HG03521 (cell line): ENCODE data around the gene LRRC8B.
"Not testable (repeated sequence)": the region's sequence is repeated elsewhere in the genome, so short reads cannot be mapped to it uniquely, and the experiment has no call there.

Experiments
- ATAC-seq: cut with Tn5 transposase; IDR thresholded peaks from one replicate; pipeline ENCODE4 v1.9.1; 2021; ENCODE audit warnings: mild to moderate bottlenecking, moderate library complexity; ENCODE audit not compliant: unreplicated experiment

The LRRC8B gene

DNA sequence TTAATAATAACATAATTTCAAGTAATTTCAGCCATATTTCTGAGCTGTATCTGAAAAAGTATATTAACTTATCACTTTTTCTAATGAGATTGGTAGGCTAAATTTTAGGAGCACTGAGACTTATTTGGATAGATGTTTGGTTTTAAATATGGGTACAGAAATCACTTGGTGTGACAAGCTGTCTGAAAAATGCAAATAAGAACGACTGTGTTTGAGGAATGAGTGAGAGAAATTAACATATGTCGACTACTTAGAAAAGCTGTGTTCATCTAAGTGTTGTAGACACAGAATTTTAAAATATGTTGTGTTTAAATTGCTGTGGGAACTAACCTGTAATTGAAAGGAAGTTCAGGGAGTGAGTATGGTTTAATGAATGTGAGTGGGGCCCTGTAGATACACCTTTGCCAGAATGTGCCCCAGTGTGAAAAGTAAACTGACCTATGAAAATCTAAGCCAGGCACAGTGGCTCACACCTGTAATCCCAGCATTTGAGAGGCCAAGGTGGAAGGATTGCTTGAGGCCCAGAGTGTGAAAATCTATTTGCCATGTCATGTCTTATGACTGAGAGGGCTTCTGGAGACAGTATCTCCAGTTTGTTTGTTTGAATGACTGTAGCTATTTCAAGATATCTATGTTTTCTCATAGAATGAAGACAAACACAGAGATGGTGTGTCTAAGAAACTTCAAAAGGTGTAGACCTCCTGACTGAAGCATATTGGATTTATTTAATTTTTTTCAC lies 54.5 kb downstream of the LRRC8B start:
- no peak for ATAC-seq

DNA sequence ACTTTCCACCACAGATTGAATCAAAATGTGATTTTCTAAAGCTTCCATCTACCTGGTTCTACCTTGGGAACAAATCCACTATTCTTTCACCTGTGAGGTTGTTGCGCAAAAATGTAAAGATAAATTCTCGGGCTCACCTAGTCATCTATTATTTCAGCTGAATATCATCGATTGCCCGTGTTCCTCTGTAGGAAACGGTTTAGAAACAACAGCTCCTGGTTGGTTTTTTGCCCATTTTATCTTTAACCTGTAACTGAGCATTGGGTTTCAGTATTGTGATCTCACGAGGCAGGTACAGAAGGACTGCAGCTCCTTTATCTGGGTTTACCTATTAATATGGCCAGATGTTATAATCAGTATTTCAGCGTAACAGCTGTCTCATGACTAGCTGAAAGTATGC lies 55.4 kb downstream of the LRRC8B start:
- ATAC-seq: no peak

DNA sequence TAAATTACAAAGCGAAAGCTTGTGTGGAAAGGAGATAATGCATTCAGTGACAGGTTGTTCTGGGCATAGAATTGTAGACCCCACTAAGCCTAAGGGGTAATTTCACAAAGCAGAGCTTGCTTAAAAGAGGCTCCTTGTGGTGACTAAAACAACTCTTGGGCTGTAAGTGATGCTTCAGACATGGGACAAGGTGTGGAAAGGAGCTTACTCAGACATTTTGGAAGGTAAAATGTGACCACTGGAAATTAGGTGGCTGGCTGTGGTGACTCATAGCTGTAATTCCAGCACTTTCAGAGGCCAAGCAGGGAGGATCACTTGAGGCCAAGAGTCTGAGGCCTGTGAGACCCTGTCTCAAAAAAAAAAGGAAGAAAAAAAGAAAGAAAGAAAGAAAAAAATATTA lies 57.2 kb downstream of the LRRC8B start:
- ATAC-seq: no peak

DNA sequence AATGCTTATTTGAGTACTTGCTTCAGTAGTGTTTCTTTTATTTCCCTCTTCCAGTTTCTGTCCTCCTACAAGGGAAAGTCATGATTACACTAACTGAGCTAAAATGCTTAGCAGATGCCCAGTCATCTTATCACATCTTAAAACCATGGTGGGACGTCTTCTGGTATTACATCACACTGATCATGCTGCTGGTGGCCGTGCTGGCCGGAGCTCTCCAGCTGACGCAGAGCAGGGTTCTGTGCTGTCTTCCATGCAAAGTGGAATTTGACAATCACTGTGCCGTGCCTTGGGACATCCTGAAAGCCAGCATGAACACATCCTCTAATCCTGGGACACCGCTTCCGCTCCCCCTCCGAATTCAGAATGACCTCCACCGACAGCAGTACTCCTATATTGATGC lies 57.9 kb downstream of the LRRC8B start:
- ATAC-seq: no peak

DNA sequence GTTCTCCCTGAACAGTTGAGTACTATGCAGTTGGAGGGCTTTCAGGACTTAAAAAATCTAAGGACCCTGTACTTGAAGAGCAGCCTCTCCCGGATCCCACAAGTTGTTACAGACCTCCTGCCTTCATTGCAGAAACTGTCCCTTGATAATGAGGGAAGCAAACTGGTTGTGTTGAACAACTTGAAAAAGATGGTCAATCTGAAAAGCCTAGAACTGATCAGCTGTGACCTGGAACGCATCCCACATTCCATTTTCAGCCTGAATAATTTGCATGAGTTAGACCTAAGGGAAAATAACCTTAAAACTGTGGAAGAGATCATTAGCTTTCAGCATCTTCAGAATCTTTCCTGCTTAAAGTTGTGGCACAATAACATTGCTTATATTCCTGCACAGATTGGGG lies 59.6 kb downstream of the LRRC8B start:
- ATAC-seq: no peak

DNA sequence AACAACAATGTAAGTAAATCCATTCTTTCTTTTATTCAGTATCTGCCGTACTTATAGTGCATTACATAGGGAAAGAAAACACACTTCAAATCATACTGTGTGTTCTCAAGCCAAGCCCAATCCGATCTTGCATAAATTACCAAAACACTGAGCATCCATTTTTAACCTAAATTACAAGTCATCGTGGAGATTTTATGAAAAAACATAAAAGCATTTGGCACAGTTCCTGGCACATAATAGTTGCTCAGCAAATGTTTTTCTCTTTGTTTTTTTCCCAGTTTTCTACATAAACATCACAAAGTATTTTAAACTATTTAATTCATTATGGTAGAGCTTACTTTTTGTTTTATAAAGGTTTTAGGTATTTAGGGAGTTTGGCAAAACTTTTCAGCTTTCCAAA lies 60.2 kb downstream of the LRRC8B start:
- ATAC-seq: no peak

DNA sequence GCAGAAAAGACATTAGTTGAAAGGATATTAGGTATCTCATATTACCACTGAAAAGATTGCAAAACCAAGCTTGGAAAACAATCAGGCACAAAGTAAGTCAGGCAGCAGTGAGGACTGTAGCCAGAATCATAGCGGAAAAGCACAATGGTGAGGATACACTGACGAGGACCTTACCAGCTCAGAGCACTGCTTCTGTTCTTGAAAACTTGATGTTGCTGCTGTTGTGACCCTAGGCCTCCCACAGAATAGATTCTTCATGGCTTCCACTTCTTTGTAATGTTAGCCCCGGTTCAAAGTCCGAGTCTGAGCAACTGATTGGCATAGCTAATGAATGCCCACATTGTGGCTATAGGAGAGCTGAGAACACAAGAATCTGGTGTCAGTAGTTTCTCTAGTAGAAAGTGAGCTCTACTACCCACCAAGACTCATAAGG lies 63.1 kb downstream of the LRRC8B start:
- no peak for ATAC-seq

DNA sequence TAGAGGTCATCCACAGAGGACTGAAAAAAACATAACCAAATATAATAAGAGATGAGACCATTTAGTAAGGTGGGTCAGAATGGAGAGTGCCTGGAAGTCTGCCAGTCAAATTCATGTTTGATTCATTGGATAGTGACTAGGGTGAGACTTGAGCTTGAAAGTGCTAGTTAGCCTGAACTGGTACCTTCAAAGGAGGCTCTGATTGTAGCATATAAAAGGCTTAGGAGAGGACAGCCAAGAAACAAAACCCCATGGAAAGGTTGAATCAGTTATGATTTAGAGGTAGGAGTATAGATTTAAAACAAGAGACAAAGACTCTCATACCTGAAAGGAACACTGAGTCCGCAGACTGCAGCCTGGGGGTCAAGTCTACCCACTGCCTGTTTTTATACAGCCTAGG lies 63.9 kb downstream of the LRRC8B start:
- ATAC-seq: no peak

DNA sequence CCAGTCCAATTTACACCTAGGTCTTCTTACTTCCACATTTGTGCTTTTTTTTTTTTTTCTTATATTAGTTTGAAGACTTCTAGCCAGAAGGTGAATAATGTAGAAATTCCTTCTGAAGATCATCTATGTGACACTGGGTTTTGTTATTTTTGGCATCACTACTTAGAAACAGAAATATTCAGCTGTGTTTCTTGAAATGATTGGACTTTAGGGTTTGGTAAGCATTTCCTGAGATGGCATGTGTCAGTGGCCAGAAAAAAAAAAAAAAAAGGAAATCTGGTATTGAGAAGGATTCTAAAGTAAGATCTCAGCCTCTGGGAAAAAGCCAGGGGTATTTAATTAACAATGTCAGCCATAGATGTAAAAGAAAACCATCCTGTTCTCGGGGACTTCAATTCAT lies 64.9 kb downstream of the LRRC8B start:
- ATAC-seq: no peak

DNA sequence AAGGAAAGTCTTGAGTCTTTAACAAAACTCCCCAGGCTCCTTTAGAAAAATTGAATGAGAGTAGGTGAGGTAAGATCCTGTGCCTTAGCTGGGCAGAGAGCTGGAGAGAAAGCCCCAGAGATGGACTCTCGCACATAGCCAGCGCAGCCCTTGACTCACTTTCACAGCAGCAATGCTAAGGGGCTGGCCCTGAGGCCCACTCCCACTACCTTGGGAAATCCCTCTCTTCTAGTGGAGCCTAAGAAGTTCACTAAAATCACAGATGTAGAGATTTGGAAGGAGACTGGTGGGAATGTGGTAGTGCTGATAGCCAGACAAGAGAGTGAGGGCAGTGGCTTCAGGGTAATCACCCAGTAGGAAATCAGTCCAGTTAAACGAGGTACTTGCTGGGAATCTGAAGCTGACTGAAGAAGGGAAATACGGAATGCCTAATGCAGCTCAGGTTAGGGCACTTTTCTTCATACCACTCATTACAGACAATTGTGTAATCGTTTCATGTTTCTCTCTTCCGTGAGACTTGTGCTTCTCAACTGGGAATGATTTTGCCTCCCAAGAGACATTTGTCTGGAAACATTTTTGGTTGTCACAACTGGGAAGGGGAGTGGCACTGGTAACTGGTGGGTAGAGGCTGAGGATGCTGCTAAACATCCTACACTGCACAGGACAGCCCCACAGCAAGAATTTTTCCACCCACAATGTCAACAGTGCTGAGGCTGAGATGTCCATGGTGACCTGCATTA lies 65.9 kb downstream of the LRRC8B start:
- ATAC-seq: no peak

DNA sequence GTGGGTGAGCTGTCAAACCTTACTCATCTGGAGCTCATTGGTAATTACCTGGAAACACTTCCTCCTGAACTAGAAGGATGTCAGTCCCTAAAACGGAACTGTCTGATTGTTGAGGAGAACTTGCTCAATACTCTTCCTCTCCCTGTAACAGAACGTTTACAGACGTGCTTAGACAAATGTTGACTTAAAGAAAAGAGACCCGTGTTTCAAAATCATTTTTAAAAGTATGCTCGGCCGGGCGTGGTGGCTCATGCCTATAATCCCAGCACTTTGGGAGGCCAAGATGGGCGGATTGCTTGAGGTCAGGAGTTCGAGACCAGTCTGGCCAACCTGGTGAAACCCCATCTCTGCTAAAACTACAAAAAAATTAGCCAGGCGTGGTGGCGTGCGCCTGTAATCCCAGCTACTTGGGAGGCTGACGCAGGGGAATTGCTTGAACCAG lies 68.3 kb downstream of the LRRC8B start:
- not testable (repeated sequence) for ATAC-seq

DNA sequence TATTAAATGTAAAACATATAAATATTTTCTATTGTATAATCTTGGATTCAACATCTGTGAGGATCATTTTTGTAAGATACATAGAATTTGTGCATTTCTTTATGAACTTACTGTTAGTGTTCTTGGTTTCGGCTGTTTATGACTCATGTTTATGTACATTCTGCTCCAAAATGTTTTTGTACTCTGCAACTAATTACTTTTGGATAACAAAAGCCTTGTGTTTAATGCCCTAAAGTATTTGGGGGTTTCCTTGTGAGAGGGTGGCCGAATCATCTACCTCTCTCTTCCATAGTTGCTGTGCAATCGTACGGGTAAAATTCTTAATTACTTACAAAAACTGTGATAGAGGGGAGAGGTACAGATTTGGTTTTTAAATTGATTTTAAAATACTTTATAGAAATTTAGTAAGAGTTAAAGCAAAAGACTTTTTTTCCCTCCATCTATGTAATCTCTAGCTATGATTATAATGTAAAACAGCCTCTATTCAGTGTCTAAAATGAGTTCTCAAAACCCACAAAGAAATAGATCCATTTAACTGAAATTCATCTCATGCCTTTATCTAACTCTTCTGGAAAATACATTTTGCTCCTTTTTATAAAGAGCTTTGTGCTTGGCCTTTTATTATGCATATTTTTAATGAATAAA lies 69.6 kb downstream of the LRRC8B start:
- ATAC-seq: no peak

DNA sequence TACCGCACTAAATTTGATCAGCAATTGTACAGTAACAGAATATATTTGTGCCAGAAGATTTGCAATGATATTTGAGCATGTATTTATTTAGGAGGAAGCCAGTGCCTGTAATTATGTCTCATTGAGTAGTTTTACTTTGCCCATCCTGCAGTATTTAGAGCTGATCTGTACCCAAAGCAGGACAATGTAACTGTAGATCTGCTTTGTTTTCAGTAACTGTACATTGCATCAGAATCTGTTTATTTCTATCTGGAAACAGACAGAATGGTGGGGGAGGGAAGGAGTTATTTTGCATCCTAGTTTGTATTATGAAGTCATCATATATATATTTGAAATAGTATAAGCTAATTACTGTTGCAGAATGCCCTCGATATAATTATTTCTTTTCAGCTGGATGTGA lies 72.1 kb downstream of the LRRC8B start:
- no peak for ATAC-seq

DNA sequence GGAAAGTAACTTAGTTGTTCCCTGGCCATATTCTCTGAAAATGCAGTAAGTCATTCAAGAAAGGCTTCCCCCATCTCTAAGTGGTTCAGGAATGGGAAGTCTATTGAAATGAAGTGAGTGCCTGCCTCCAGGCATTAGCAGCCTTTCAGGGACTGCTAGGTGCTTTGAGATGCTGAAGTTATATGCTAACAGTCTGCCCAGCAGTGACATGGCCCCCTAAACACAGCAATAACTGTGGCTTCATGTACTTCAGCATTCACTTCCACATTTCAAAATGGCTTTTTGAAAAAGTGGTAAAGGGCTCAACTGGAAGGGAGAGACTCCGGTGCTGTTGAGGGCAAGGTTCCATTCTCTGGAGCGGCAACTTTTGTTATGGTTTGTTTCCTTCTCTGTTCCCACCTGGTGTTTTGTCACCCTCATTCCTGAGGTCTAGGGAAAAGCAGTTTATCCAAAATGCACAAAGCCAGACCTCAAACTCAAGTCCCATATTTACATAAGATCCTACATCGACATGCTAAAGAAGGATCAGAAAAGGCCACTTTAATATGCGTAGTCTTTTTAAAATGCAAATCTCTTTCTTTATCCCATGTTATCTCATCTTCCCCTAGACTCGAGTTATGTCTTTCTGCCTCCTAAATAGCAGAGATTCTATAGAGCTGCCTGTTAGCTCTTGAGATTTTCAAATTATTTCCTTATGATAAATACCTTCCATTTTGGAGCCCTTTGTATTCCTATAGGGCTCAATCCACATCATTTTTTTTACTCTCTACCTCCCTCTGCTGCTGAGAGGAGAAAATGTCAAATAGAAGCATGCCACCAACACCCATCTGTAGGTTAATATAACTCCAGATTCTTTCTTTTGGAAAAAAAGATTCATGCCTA lies 74.1 kb downstream of the LRRC8B start:
- ATAC-seq: no peak

DNA sequence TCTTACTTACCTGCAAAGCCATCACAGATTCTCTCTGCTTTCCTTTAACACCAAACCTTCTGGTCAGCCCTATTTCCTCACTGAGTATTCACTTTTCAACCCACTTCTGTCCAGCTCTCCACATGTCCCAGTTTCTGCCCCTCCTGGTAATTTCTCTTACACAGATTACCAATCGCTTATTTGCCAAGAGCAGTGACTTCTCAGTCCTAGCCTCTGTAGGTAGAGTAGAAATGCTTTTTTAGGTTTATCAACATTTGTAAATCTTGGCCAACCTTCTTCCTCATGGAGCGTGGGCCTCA lies 74.7 kb downstream of the LRRC8B start:
- ATAC-seq: no peak

DNA sequence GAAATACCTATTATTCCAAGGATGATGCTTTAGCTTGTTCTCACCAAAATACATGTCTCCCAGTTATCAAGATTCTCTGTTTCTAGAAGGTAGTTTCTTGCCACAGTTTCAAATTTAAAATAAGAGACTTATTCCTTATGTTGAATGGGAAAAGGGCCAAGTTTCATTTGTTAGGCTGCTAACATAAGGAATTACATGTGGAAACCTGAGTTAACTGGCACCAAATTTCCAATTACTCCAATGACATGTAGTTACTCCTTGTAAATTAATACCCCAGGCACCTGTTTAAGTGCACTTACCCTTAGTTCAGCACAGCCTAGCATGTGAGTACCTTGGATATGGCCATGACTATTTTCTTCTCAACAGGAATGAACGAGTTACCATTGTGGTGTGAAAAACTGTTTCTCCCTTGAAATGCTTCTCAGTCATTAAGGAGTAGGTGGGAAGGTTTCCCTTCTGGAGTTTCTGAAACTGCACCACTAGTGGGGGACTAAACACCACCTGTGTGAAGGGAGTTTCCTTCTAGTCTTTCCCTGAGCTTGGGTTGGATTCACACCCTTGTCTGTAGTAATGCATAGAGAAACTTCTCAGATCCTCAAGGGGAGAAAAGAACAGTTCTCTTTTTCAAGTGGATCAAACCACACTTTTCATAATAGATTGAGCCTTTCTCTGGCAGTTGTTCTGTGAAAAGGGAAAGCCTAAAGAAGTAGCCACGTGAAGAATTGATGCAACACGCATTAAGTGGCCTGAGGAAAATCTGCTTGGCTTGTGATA lies 76.0 kb downstream of the LRRC8B start:
- ATAC-seq: no peak

DNA sequence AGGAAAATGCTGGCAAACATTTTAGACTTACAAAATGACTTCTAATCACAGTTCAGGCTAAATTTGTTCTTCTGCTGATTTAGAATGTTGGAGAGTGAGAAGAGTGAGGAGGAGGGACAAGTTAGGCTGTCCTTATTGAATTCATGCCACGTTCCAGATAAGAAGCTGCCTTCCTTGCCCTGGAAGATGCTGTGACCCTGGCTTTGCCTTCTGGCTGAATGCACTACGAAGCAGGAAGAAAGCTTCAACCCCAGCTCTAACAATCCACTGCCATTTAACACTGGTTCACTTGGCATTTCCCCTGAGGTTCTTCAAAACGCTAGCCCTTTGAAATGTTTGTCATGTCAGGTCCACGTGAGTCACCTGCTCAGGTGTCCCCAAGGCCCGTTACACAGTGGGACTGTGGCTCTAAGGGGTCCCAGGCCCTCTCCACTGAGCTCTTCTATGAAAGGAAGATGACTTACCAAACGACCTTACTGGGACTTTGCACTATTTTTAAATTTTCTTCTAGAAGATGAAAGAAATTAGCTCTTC lies 78.3 kb downstream of the LRRC8B start:
- no peak for ATAC-seq

DNA sequence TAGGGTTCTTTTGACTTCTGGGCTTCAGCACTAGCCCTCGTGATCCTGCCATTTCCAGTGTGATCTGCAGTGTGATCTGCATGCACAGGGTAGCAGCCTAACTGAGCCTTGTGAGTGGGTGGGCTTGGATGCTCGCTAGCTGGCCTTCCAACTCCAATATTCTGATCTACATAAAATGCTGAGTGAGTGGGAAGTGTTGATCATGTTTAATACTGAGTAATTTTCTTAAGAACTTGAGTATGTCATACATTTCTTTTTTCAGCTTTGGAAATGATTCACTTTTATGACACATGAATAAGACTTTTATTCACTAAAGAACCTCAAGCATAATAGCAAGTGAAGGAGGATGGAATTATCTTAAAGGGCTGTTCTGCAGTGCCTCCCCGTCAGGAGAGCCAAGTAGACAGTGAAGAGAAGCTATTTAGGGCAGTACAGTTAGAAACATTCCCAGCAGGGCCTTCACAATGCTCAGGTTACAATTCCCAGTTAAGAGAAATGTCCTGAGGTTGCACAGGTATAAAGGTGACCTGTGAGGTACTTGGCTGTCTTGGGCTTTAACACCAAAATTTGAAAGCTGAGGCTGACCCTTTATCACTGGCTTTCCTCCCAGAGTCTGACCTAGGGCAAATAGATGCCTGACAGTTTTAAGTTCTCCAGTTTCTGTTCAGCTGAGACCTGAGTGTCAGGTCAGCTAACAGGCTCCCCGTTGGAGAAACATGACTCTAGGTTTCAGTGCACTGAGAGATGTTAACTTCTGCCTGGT lies 79.2 kb downstream of the LRRC8B start:
- ATAC-seq: no peak

DNA sequence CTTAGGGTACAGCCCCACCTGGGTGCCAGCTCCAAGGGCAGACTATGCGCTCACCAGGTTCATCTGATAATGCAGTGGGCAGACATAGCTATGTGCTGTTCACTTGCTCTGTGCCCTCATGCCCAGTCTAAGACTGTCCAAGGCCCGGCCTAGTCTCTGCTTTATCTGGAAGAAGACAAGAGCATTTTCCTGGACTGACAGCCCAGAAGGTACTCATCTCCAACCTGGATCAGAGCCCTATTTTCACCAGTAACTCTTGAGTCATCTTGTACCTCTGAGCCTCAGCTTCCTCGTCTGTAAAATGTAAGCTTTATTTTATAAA lies 79.7 kb downstream of the LRRC8B start:
- ATAC-seq: no peak

DNA sequence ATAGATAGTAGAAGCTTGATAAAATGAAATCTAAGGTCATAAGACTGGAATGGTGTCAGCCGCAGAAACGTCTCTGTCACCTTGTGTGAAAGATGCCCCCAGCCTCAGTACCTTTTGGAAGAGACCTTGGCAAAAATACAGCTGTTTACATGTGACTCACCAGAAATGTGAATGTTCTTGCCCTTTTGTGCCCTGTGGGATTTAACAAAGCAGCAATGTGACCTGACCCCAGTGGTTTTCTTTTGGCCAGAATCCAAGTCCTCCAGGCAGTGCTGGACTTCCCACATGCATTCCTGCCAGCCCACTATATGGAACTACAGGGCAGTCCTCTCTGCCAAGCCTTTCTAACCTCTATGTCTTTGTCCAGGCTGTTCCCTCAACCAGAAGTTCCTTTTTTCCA lies 81.1 kb downstream of the LRRC8B start:
- no peak for ATAC-seq
